ENCODE data around the gene BCL2L12.

BCL2L12 gene

GRCh38 chr19:49689133-49690078 is 23.7 kb downstream of the BCL2L12 start, which contains the start of gene ADM5:
Gene ADM5, plus strand, starts transcription at chr19:49689594. Its CDS starts 244 bp downstream, at chr19:49689838.
- no peak for TF ChIP-seq CTCF (conservative IDR thresholded peaks at IDR 0.05)

GRCh38 chr19:49690079-49690655 is 24.4 kb downstream of the BCL2L12 start:
- TF ChIP-seq CTCF (conservative IDR thresholded peaks at IDR 0.05): no peak
- H3K27ac ChIP-seq: no peak overlapping the region

More at GRCh38 chr19:49689133-49690078, 23.7 kb downstream of the BCL2L12 start, which contains the start of gene ADM5:
- H3K27ac ChIP-seq: no peak within 1 kb of the TSS

- no peak within 1 kb of the TSS for H3K27ac ChIP-seq
- no peak for TF ChIP-seq CTCF (conservative IDR thresholded peaks at IDR 0.05)
Observed at GRCh38 chr19:49690656-49691242, 25.0 kb downstream of the BCL2L12 start, which contains the start of gene CPT1C. Gene CPT1C, plus strand, starts transcription at chr19:49691116. Its CDS starts 1,137 bp downstream, at chr19:49692253.

- TF ChIP-seq CTCF (conservative IDR thresholded peaks at IDR 0.05): no peak
- H3K27ac ChIP-seq: no peak overlapping the region
Observed at GRCh38 chr19:49691243-49692146, 25.8 kb downstream of the BCL2L12 start.

- TF ChIP-seq CTCF (conservative IDR thresholded peaks at IDR 0.05): no peak
- H3K27ac ChIP-seq: no peak overlapping the region
Observed at GRCh38 chr19:49692147-49692506, 26.4 kb downstream of the BCL2L12 start.

- TF ChIP-seq CTCF (conservative IDR thresholded peaks at IDR 0.05): no peak
- no peak overlapping the region for H3K27ac ChIP-seq
Observed at GRCh38 chr19:49696115-49696514, 30.4 kb downstream of the BCL2L12 start.

Measured in VCaP (cell line).